Activated T-cell treated with anti-CD3 and anti-CD28 coated beads, Interleukin-2, amount 50 U/mL, for 24 hours (primary cell): ENCODE data around the gene DSG1.
"Not testable (repeated sequence)": the region's sequence is repeated elsewhere in the genome, so short reads cannot be mapped to it uniquely, and the experiment has no call there.

ENCODE experiments used
- DNase-seq: peaks from one replicate; pipeline ENCODE4 v3.0.0-alpha.2; 2020
- H3K27ac Mint-ChIP-seq: 2 replicates; pipeline ENCODE4 v1.8.0; 2020; ENCODE audit warnings: mild to moderate bottlenecking, mixed read lengths
- H3K27me3 Mint-ChIP-seq: 2 replicates; pipeline ENCODE4 v1.8.0; 2020; ENCODE audit warnings: mixed read lengths
- H3K36me3 Mint-ChIP-seq: 2 replicates; pipeline ENCODE4 v1.8.0; 2020; ENCODE audit warnings: low read depth, mixed read lengths
- H3K4me1 Mint-ChIP-seq: 2 replicates; pipeline ENCODE4 v1.8.0; 2020; ENCODE audit warnings: low read depth, mixed read lengths
- H3K4me3 Mint-ChIP-seq: 2 replicates; pipeline ENCODE4 v1.8.0; 2020; ENCODE audit warnings: mild to moderate bottlenecking, moderate library complexity, mixed read lengths
- H3K9me3 Mint-ChIP-seq: 2 replicates; pipeline ENCODE4 v1.8.0; 2020; ENCODE audit warnings: mixed read lengths

DSG1 gene

GRCh38 chr18:31302991-31303390, 15.0 kb upstream of the DSG1 start:
- H3K27ac Mint-ChIP-seq = no peak overlapping the region
- no peaks in the 10 kb centered on the region for H3K36me3 Mint-ChIP-seq
- H3K4me1 Mint-ChIP-seq = no peaks in the 10 kb centered on the region
- H3K9me3 Mint-ChIP-seq = no peaks in the 10 kb centered on the region
- H3K4me3 Mint-ChIP-seq = no peak overlapping the region
- no peak for DNase-seq
- no peaks in the 10 kb centered on the region for H3K27me3 Mint-ChIP-seq

- H3K27me3 Mint-ChIP-seq = no peaks in the 10 kb centered on the region
- no peak overlapping the region for H3K4me3 Mint-ChIP-seq
- H3K4me1 Mint-ChIP-seq = no peaks in the 10 kb centered on the region
- DNase-seq = no peak
- no peak overlapping the region for H3K27ac Mint-ChIP-seq
- no peaks in the 10 kb centered on the region for H3K36me3 Mint-ChIP-seq
- no peaks in the 10 kb centered on the region for H3K9me3 Mint-ChIP-seq
Measured at GRCh38 chr18:31303771-31304170, 14.2 kb upstream of the DSG1 start.

GRCh38 chr18:31309115-31309514, 8.8 kb upstream of the DSG1 start:
- H3K36me3 Mint-ChIP-seq = no peaks in the 10 kb centered on the region
- no peak for DNase-seq
- no peaks in the 10 kb centered on the region for H3K27me3 Mint-ChIP-seq
- no peak overlapping the region for H3K27ac Mint-ChIP-seq
- no peaks in the 10 kb centered on the region for H3K4me1 Mint-ChIP-seq
- H3K4me3 Mint-ChIP-seq = no peak overlapping the region
- no peaks in the 10 kb centered on the region for H3K9me3 Mint-ChIP-seq

DNA sequence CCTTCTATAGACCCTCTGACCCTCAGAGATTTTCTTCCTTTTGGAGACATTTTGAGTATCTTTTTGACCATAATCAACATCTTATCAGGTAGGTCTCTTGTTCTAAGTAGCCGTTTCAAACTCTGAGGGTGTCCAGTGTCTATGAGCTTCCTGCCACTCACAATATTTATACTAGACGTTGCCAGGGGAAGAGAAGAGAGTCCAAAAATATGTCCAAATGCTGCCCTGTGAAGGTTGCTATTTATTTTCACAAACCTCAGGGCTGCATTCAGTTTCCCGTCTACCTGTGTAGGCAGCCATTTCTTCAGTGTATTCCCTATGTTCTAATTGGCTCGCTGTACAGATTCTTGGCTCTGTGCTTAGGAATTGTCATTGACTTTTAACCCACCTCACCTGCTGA, 986 bp upstream of the DSG1 start:
- Mint-ChIP-seq H3K36me3 (no peaks in the 10 kb centered on the region), H3K27me3 (no peaks in the 10 kb centered on the region), H3K27ac (no peak overlapping the region), H3K4me3 (no peak overlapping the region), H3K4me1 (no peaks in the 10 kb centered on the region), H3K9me3 (no peaks in the 10 kb centered on the region)
- no peak for DNase-seq

GRCh38 chr18:31321719-31322118, 3.8 kb downstream of the DSG1 start:
- Mint-ChIP-seq H3K36me3 (no peaks in the 10 kb centered on the region), H3K4me3 (no peak overlapping the region), H3K9me3 (no peaks in the 10 kb centered on the region), H3K4me1 (no peaks in the 10 kb centered on the region), H3K27me3 (no peaks in the 10 kb centered on the region), H3K27ac (no peak overlapping the region)
- DNase-seq = no peak

DNA sequence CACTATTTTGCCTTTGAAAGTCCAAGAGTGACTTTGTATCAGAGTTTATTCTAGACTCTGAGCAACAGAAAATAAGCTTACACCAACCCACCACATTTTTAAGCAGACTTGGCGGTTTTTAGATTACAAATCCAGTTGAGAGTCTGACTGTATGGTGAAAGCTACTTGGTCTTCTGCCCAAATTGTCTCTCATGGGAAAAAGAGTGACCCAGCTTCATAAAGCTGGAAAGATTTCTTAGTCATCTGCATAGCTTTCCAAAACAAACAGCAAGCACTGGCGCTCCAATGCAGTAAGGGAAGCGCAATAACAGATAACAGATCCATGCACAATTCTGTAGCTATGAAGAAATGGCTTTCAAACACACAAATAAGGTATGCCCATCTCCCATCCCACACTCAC, 7.1 kb downstream of the DSG1 start:
- H3K9me3 Mint-ChIP-seq = no peaks in the 10 kb centered on the region
- no peaks in the 10 kb centered on the region for H3K36me3 Mint-ChIP-seq
- no peaks in the 10 kb centered on the region for H3K27me3 Mint-ChIP-seq
- no peak overlapping the region for H3K27ac Mint-ChIP-seq
- no peak overlapping the region for H3K4me3 Mint-ChIP-seq
- no peak for DNase-seq
- H3K4me1 Mint-ChIP-seq = no peaks in the 10 kb centered on the region

DNA sequence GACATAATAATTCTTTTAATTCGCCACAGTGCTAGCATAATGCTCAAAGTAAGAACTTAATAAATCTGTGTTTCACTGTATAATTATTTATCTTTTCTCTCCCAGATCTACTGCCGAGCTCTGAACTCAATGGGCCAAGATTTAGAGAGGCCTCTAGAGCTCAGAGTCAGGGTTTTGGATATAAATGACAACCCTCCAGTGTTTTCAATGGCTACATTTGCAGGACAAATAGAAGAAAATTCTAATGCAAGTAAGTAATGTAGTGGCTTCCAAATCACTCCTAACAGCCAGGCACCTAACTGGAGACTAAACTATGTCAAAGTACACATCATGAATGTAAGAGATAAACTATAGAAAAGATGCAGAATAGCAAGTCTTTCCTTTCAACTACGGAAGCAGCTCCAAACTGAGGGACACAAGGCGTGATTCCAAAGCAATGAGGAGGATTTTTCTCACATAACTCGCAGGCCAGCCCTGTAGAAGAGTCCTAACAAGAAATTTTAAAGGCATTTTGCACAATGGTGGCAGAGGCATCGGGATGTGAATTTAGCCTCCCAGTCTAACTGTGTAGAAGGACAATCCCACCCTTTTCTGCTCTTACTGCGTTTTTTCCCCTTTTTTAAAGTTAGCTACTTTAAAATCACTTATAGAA, 12.0 kb downstream of the DSG1 start:
- no peak for DNase-seq
- no peaks in the 10 kb centered on the region for H3K4me1 Mint-ChIP-seq
- no peak overlapping the region for H3K4me3 Mint-ChIP-seq
- peaks cover 3% of the 10 kb centered on the region for H3K9me3 Mint-ChIP-seq
- no peak overlapping the region for H3K27ac Mint-ChIP-seq
- no peaks in the 10 kb centered on the region for H3K36me3 Mint-ChIP-seq
- no peaks in the 10 kb centered on the region for H3K27me3 Mint-ChIP-seq

GRCh38 chr18:31343454-31343853, 25.5 kb downstream of the DSG1 start:
- no peaks in the 10 kb centered on the region for H3K27me3 Mint-ChIP-seq
- H3K4me3 Mint-ChIP-seq = no peak overlapping the region
- no peaks in the 10 kb centered on the region for H3K36me3 Mint-ChIP-seq
- no peak for DNase-seq
- H3K9me3 Mint-ChIP-seq = no peaks in the 10 kb centered on the region
- H3K27ac Mint-ChIP-seq = no peak overlapping the region
- no peaks in the 10 kb centered on the region for H3K4me1 Mint-ChIP-seq

DNA sequence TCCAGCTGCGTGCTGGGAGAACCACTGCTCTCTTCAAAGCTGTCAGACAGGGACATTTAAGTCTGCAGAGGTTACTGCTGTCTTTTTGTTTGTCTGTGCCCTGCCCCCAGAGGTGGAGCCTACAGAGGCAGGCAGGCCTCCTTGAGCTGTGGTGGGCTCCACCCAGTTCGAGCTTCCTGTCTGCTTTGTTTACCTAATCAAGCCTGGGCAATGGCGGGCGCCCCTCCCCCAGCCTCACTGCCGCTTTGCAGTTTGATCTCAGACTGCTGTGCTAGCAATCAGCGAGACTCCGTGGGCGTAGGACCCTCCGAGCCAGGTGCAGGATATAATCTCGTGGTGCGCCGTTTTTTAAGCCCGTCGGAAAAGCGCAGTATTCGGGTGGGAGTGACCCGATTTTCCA, 35.4 kb downstream of the DSG1 start:
- not testable (repeated sequence) for H3K4me1 Mint-ChIP-seq, H3K4me3 Mint-ChIP-seq, H3K9me3 Mint-ChIP-seq

DNA sequence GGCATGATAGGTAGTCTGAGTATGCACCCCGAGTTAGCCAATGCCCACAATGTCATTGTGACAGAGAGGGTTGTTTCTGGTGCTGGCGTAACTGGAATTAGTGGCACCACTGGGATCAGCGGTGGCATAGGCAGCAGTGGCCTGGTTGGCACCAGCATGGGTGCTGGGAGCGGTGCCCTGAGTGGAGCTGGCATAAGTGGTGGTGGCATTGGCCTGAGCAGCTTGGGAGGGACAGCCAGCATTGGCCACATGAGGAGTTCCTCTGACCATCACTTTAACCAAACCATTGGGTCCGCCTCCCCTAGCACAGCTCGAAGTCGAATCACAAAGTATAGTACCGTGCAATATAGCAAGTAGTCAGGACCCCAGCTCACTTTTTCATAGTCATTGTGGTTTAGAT, 37.0 kb downstream of the DSG1 start:
- Mint-ChIP-seq H3K36me3 (no peaks in the 10 kb centered on the region), H3K27ac (no peak overlapping the region), H3K4me3 (no peak overlapping the region), H3K9me3 (no peaks in the 10 kb centered on the region), H3K4me1 (no peaks in the 10 kb centered on the region), H3K27me3 (no peaks in the 10 kb centered on the region)
- no peak for DNase-seq

More for the DNA sequence above, 35.4 kb downstream of the DSG1 start:
- not testable (repeated sequence) for H3K36me3 Mint-ChIP-seq, H3K27ac Mint-ChIP-seq, H3K27me3 Mint-ChIP-seq, DNase-seq

GRCh38 chr18:31356025-31356424, 38.1 kb downstream of the DSG1 start:
- Mint-ChIP-seq H3K27me3 (no peaks in the 10 kb centered on the region), H3K9me3 (no peaks in the 10 kb centered on the region), H3K4me1 (no peaks in the 10 kb centered on the region), H3K36me3 (no peaks in the 10 kb centered on the region), H3K4me3 (no peak overlapping the region), H3K27ac (no peak overlapping the region)
- no peak for DNase-seq

DNA sequence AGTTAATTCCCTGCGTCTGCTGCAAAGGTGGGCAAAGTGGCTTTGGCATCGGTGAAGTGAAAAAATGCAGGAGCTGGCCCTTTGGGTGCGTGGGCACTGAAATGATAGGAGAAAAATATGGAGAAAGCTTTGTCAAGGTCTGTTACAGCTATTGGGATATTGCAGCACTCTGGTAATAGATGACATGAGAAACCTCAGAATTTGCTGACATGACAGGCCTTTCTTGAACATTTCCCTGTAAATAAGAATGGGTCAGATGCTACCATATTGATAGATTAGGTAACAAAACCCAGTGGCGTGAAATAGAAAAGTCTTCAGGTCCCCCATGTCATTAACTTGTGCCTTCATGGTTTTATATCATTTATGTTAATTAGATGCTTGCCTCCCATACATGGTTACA, 46.2 kb downstream of the DSG1 start:
- Mint-ChIP-seq H3K4me3 (no peak overlapping the region), H3K27me3 (no peaks in the 10 kb centered on the region), H3K4me1 (no peaks in the 10 kb centered on the region), H3K27ac (no peak overlapping the region), H3K36me3 (no peaks in the 10 kb centered on the region), H3K9me3 (peaks cover 5% of the 10 kb centered on the region)
- no peak for DNase-seq

- no peak overlapping the region for H3K27ac Mint-ChIP-seq
- DNase-seq = no peak
- H3K36me3 Mint-ChIP-seq = no peaks in the 10 kb centered on the region
- H3K27me3 Mint-ChIP-seq = no peaks in the 10 kb centered on the region
- H3K9me3 Mint-ChIP-seq = no peaks in the 10 kb centered on the region
- H3K4me3 Mint-ChIP-seq = no peak overlapping the region
- H3K4me1 Mint-ChIP-seq = no peaks in the 10 kb centered on the region
Measured at GRCh38 chr18:31369478-31369877, 51.5 kb downstream of the DSG1 start.

DNA sequence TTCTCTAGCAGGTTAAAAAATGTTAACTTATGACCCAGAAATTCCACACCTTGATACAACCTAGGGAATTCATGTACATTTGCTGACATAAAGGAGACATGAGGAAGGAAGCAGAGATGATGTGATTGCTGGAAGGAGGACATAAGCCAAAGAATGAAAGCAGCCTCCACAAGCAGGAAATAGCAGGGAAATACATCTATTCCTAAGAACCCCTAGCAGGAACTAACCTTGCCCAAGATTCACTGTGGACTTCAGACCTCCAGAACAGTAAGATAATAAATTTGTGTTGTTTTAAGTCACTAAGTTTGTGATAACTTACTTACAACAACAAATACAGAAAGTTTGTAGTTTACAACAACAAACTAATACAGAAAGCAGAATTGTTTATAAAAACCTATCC, 54.0 kb downstream of the DSG1 start:
- Mint-ChIP-seq H3K27me3 (no peaks in the 10 kb centered on the region), H3K4me1 (no peaks in the 10 kb centered on the region)
- DNase-seq = no peak

GRCh38 chr18:31373641-31374040, 55.7 kb downstream of the DSG1 start:
- Mint-ChIP-seq H3K27ac (no peak overlapping the region), H3K9me3 (no peaks in the 10 kb centered on the region)

More for the DNA sequence above, 54.0 kb downstream of the DSG1 start:
- Mint-ChIP-seq H3K4me3 (no peak overlapping the region), H3K9me3 (no peaks in the 10 kb centered on the region), H3K36me3 (no peaks in the 10 kb centered on the region), H3K27ac (no peak overlapping the region)

DNA sequence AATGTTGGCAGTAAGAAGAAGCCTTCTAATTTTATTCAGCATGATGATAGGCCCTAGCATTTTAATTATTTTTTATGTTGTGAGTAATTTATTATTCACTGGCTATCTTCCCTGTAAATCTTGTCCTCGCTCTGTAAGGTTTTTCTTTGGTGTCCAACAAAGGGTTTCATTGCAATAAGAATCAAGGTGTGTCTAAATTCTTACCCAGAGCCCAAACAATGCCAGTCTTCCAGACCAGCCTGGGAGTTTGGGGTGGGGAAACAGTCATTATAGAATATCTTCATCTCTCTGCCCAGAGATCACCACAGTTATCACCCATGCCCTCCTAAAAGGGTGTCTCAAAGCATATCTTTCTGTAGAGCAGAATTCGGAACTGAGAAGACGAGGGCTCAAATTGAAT, 58.5 kb downstream of the DSG1 start, which contains the start of gene DSG4:
Gene DSG4 (plus strand): TSS at position 301 of the 400 bp plus-strand sequence. CDS start 135 bp downstream, outside the sequence.
- Mint-ChIP-seq H3K9me3 (no peaks in the 10 kb centered on the region), H3K36me3 (no peaks in the 10 kb centered on the region), H3K4me3 (no peak within 1 kb of the TSS), H3K27me3 (no peaks in the 10 kb centered on the region), H3K4me1 (no peaks in the 10 kb centered on the region), H3K27ac (no peak within 1 kb of the TSS)
- no peak for DNase-seq

More at GRCh38 chr18:31373641-31374040, 55.7 kb downstream of the DSG1 start:
- Mint-ChIP-seq H3K27me3 (no peaks in the 10 kb centered on the region), H3K4me1 (no peaks in the 10 kb centered on the region), H3K36me3 (no peaks in the 10 kb centered on the region), H3K4me3 (no peak overlapping the region)
- DNase-seq = no peak
